D721Med (cell line): Measurements from ENCODE around the gene SIRT5.

Source experiments
- DNase-seq: peaks from one replicate; pipeline ENCODE4 v3.0.0; 2011; ENCODE audit warnings: low spot score; ENCODE audit not compliant: insufficient read length
- FAIRE-seq: peaks from 2 replicates; lab custom pipeline; 2011; peaks lifted over from hg19 to GRCh38; lab: Jason Lieb, UNC
- CTCF ChIP-seq: IDR thresholded peaks from 2 replicates; pipeline ENCODE4 v1.5.1; 2012; ENCODE audit warnings: mild to moderate bottlenecking, control low read depth; ENCODE audit not compliant: insufficient read depth; ENCODE audit errors: missing control alignments

Gene SIRT5

GRCh38 chr6:13586603-13587542 is 12.5 kb downstream of the SIRT5 start:
- DNase-seq (no peak), FAIRE-seq (no peak)
- no peak for TF ChIP-seq CTCF

GRCh38 chr6:13589801-13590200 is 15.4 kb downstream of the SIRT5 start:
- no peak for FAIRE-seq
- no peak for DNase-seq
- TF ChIP-seq CTCF = no peak

- DNase-seq (no peak), FAIRE-seq (peak; percentile 60)
- no peak for TF ChIP-seq CTCF
These were observed 16.3 kb downstream of the SIRT5 start for GRCh38 chr6:13590574-13591153.

GRCh38 chr6:13591205-13591921 is 17.0 kb downstream of the SIRT5 start:
- TF ChIP-seq CTCF = no peak
- FAIRE-seq = no peak
- DNase-seq = no peak

GRCh38 chr6:13593103-13593502 is 18.7 kb downstream of the SIRT5 start:
- FAIRE-seq = no peak
- no peak for TF ChIP-seq CTCF

GRCh38 chr6:13593720-13594119 is 19.3 kb downstream of the SIRT5 start:
- no peak for DNase-seq
- FAIRE-seq = no peak
- no peak for TF ChIP-seq CTCF

More at GRCh38 chr6:13593103-13593502, 18.7 kb downstream of the SIRT5 start:
- no peak for DNase-seq
